Activated CD4-positive, alpha-beta T cell treated with anti-CD3 and anti-CD28 coated beads, Interleukin-2, amount 10 ng/mL, durations not matched to agents 24 days and 14 days (primary cell): ENCODE measurements around the gene ZRSR2. TPM values are rescaled to one million over a fixed set of nuclear protein-coding genes. Genes with fewer than 3 reads are reported as not detected.

Source experiments
- DNase-seq: peaks from one replicate; pipeline ENCODE4 v3.0.0; 2022
- H3K27ac Mint-ChIP-seq: one replicate; pipeline ENCODE4 v1.8.0; 2022; ENCODE audit warnings: mild to moderate bottlenecking, mixed read lengths
- H3K27me3 Mint-ChIP-seq: one replicate; pipeline ENCODE4 v1.8.0; 2022; ENCODE audit warnings: mixed read lengths
- H3K36me3 Mint-ChIP-seq: one replicate; pipeline ENCODE4 v1.8.0; 2022; ENCODE audit warnings: low read depth, mild to moderate bottlenecking, mixed read lengths
- H3K4me1 Mint-ChIP-seq: one replicate; pipeline ENCODE4 v1.8.0; 2021; ENCODE audit warnings: mixed read lengths
- H3K4me3 Mint-ChIP-seq: one replicate; pipeline ENCODE4 v1.8.0; 2022; ENCODE audit warnings: mild to moderate bottlenecking, moderate library complexity, mixed read lengths
- H3K9me3 Mint-ChIP-seq: one replicate; pipeline ENCODE4 v1.8.0; 2021; ENCODE audit warnings: mixed read lengths
- intact Hi-C: fragments of 100-400 bp; cut with micrococcal nuclease; formaldehyde crosslinking; loops from one replicate; pipeline ENCODE4 v1.15.1; 2023
- total RNA-seq: library from RNA; stranded (reverse); gene quantifications from 2 replicates; pipeline ENCODE4 v1.2.3, GENCODE V29; 2022

Gene ZRSR2
- total RNA-seq, 1 donor from 2014 or later, result 20.3 TPM

- DNase-seq, result no peak
- Mint-ChIP-seq H3K27me3 (no peaks in the 10 kb centered on the region), H3K36me3 (peaks cover 40% of the 10 kb centered on the region), H3K4me1 (peaks cover 12% of the 10 kb centered on the region), H3K4me3 (no peak overlapping the region), H3K9me3 (no peaks in the 10 kb centered on the region), H3K27ac (no peak overlapping the region)
- intact Hi-C loops, result no loop called here
Observed at GRCh38 chrX:15848576-15848975, 58.3 kb downstream of the ZRSR2 start.

- intact Hi-C loops, result no loop called here
- Mint-ChIP-seq H3K27me3 (no peaks in the 10 kb centered on the region), H3K27ac (no peak overlapping the region), H3K4me3 (no peak overlapping the region), H3K9me3 (no peaks in the 10 kb centered on the region), H3K4me1 (peaks cover 12% of the 10 kb centered on the region), H3K36me3 (peaks cover 32% of the 10 kb centered on the region)
- no peak for DNase-seq
Observed at GRCh38 chrX:15849555-15849954, 59.3 kb downstream of the ZRSR2 start.

- H3K4me1 Mint-ChIP-seq, result peaks cover 18% of the 10 kb centered on the region
- H3K9me3 Mint-ChIP-seq, result no peaks in the 10 kb centered on the region
- H3K4me3 Mint-ChIP-seq, result peak overlapping the region; percentile 75
- peaks cover 3% of the 10 kb centered on the region for H3K27me3 Mint-ChIP-seq
- intact Hi-C loops, result loop anchor here (1.0 to 10.0 kb wide), 8 partner anchors 37 to 931 kb away; partner anchors contain the start of genes CA5B, CTPS2, PIGA and SYAP1
- DNase-seq, result peak; percentile 58
- H3K36me3 Mint-ChIP-seq, result peaks cover 19% of the 10 kb centered on the region
- H3K27ac Mint-ChIP-seq, result peak overlapping the region; percentile 29
Observed at GRCh38 chrX:15853586-15854079, 63.3 kb downstream of the ZRSR2 start.

- intact Hi-C loops, result loop anchor here (1.0 to 10.0 kb wide), 8 partner anchors 37 to 931 kb away; partner anchors contain the start of genes CA5B, CTPS2, PIGA and SYAP1
- Mint-ChIP-seq H3K4me1 (peaks cover 18% of the 10 kb centered on the region), H3K27me3 (peaks cover 3% of the 10 kb centered on the region), H3K9me3 (no peaks in the 10 kb centered on the region), H3K36me3 (peaks cover 19% of the 10 kb centered on the region), H3K4me3 (peak overlapping the region; percentile 75), H3K27ac (peak overlapping the region; percentile 41)
- DNase-seq, result peak; percentile 79
Observed at GRCh38 chrX:15854080-15854655, 63.9 kb downstream of the ZRSR2 start.

GRCh38 chrX:15854712-15855567, 64.7 kb downstream of the ZRSR2 start, which contains the start of gene AP1S2:
Gene AP1S2 (minus strand): TSS chrX:15854813. CDS start chrX:15852524, 2,289 bp downstream.
- Mint-ChIP-seq H3K27ac (peak within 1 kb of the TSS; percentile 97), H3K4me3 (peak within 1 kb of the TSS; percentile 91), H3K36me3 (peaks cover 15% of the 10 kb centered on the region), H3K9me3 (no peaks in the 10 kb centered on the region), H3K27me3 (peaks cover 3% of the 10 kb centered on the region), H3K4me1 (peaks cover 18% of the 10 kb centered on the region)
- intact Hi-C loops, result loop anchor here (1.0 to 10.0 kb wide), 8 partner anchors 38 to 930 kb away; partner anchors contain the start of genes CA5B, CTPS2, PIGA and SYAP1
- peak; percentile 98 for DNase-seq

- H3K4me1 Mint-ChIP-seq, result peaks cover 18% of the 10 kb centered on the region
- peak overlapping the region; percentile 97 for H3K27ac Mint-ChIP-seq
- no peak for DNase-seq
- H3K4me3 Mint-ChIP-seq, result peak overlapping the region; percentile 91
- peaks cover 3% of the 10 kb centered on the region for H3K27me3 Mint-ChIP-seq
- peaks cover 11% of the 10 kb centered on the region for H3K36me3 Mint-ChIP-seq
- intact Hi-C loops, result loop anchor here (2.0 to 10.0 kb wide), 4 partner anchors 39 to 929 kb away; partner anchors contain the start of genes CTPS2, PIGA, SYAP1 and TXLNG
- H3K9me3 Mint-ChIP-seq, result no peaks in the 10 kb centered on the region
Observed at GRCh38 chrX:15855568-15856221, 65.4 kb downstream of the ZRSR2 start.

- H3K4me3 Mint-ChIP-seq, result peak overlapping the region; percentile 23
- H3K27me3 Mint-ChIP-seq, result peaks cover 3% of the 10 kb centered on the region
- H3K4me1 Mint-ChIP-seq, result peaks cover 14% of the 10 kb centered on the region
- no peaks in the 10 kb centered on the region for H3K9me3 Mint-ChIP-seq
- intact Hi-C loops, result loop anchor here (10.0 kb wide), 3 partner anchors 521 to 929 kb away; partner anchors contain the start of genes CTPS2, PIGA, SYAP1 and TXLNG
- no peak overlapping the region for H3K27ac Mint-ChIP-seq
- peaks cover 6% of the 10 kb centered on the region for H3K36me3 Mint-ChIP-seq
- DNase-seq, result no peak
Observed at GRCh38 chrX:15856222-15856587, 65.9 kb downstream of the ZRSR2 start.

- H3K4me3 Mint-ChIP-seq, result peak overlapping the region; percentile 23
- H3K36me3 Mint-ChIP-seq, result peaks cover 3% of the 10 kb centered on the region
- intact Hi-C loops, result loop anchor here (10.0 kb wide), 3 partner anchors 522 to 928 kb away; partner anchors contain the start of genes CTPS2, PIGA, SYAP1 and TXLNG
- DNase-seq, result no peak
- no peaks in the 10 kb centered on the region for H3K9me3 Mint-ChIP-seq
- H3K27me3 Mint-ChIP-seq, result peaks cover 6% of the 10 kb centered on the region
- peaks cover 14% of the 10 kb centered on the region for H3K4me1 Mint-ChIP-seq
- H3K27ac Mint-ChIP-seq, result no peak overlapping the region
Observed at GRCh38 chrX:15856636-15857035, 66.4 kb downstream of the ZRSR2 start.

GRCh38 chrX:15858051-15858450, 67.8 kb downstream of the ZRSR2 start:
- no peaks in the 10 kb centered on the region for H3K9me3 Mint-ChIP-seq
- peaks cover 9% of the 10 kb centered on the region for H3K4me1 Mint-ChIP-seq
- intact Hi-C loops, result loop anchor here (10.0 kb wide), 3 partner anchors 523 to 927 kb away; partner anchors contain the start of genes CTPS2, PIGA, SYAP1 and TXLNG
- H3K36me3 Mint-ChIP-seq, result no peaks in the 10 kb centered on the region
- peaks cover 8% of the 10 kb centered on the region for H3K27me3 Mint-ChIP-seq
- no peak overlapping the region for H3K4me3 Mint-ChIP-seq
- DNase-seq, result no peak
- H3K27ac Mint-ChIP-seq, result no peak overlapping the region

GRCh38 chrX:15860921-15861320, 70.6 kb downstream of the ZRSR2 start:
- Mint-ChIP-seq H3K27ac (no peak overlapping the region), H3K4me3 (no peak overlapping the region), H3K4me1 (no peaks in the 10 kb centered on the region), H3K9me3 (no peaks in the 10 kb centered on the region), H3K36me3 (no peaks in the 10 kb centered on the region), H3K27me3 (peaks cover 8% of the 10 kb centered on the region)
- intact Hi-C loops, result no loop called here
- DNase-seq, result no peak

- intact Hi-C loops, result no loop called here
- H3K4me3 Mint-ChIP-seq, result no peak overlapping the region
- H3K4me1 Mint-ChIP-seq, result no peaks in the 10 kb centered on the region
- no peak for DNase-seq
- no peaks in the 10 kb centered on the region for H3K9me3 Mint-ChIP-seq
- no peaks in the 10 kb centered on the region for H3K36me3 Mint-ChIP-seq
- H3K27ac Mint-ChIP-seq, result no peak overlapping the region
- peaks cover 5% of the 10 kb centered on the region for H3K27me3 Mint-ChIP-seq
Observed at GRCh38 chrX:15864023-15864422, 73.7 kb downstream of the ZRSR2 start.

- Mint-ChIP-seq H3K27ac (no peak overlapping the region), H3K27me3 (peaks cover 5% of the 10 kb centered on the region), H3K9me3 (no peaks in the 10 kb centered on the region), H3K4me1 (no peaks in the 10 kb centered on the region), H3K4me3 (no peak overlapping the region), H3K36me3 (no peaks in the 10 kb centered on the region)
- intact Hi-C loops, result no loop called here
- no peak for DNase-seq
Observed at GRCh38 chrX:15864629-15865028, 74.3 kb downstream of the ZRSR2 start.

GRCh38 chrX:15866147-15866546, 75.9 kb downstream of the ZRSR2 start:
- Mint-ChIP-seq H3K4me1 (no peaks in the 10 kb centered on the region), H3K27ac (no peak overlapping the region), H3K4me3 (no peak overlapping the region), H3K36me3 (no peaks in the 10 kb centered on the region), H3K9me3 (no peaks in the 10 kb centered on the region), H3K27me3 (peaks cover 5% of the 10 kb centered on the region)
- intact Hi-C loops, result no loop called here
- DNase-seq, result no peak
